Tibial nerve (tissue), 4 donors: Measurements from ENCODE around the gene FGL2. TPM values are rescaled to one million over a fixed set of nuclear protein-coding genes. Genes with fewer than 3 reads are reported as not detected.
"Not testable (repeated sequence)": the region's sequence is repeated elsewhere in the genome, so short reads cannot be mapped to it uniquely, and the experiment has no call there.

Experiments
- DNase-seq, 2 donors: peaks; one replicate each; pipeline ENCODE4 v3.0.0-alpha.2; 2019; ENCODE audit warnings: low spot score in 2 of 2
- H3K27ac ChIP-seq, 4 donors: fragments of 200-600 bp; sonication (generic) in 3 of 4; one replicate each; pipeline ENCODE4 v1.5.1; 2017 to 2019; ENCODE audit warnings: mild to moderate bottlenecking in 1 of 4
- H3K27me3 ChIP-seq, 2 donors: fragments of 200-600 bp; sonication (generic) in 1 of 2; one replicate each; pipeline versions ENCODE4 v1.5.1 to v1.6.0; 2017 to 2019
- H3K36me3 ChIP-seq, 3 donors: fragments of 200-600 bp; sonication (generic); one replicate each; pipeline ENCODE4 v1.5.1; 2018 to 2019
- H3K4me1 ChIP-seq, 4 donors: fragments of 200-600 bp; sonication (generic) in 3 of 4; one replicate each; pipeline ENCODE4 v1.5.1; 2017 to 2019
- H3K4me3 ChIP-seq, 4 donors: fragments of 200-600 bp; sonication (generic) in 3 of 4; one replicate each; pipeline ENCODE4 v1.5.1; 2017 to 2019; ENCODE audit warnings: mild to moderate bottlenecking in 1 of 4, moderate library complexity in 1 of 4
- H3K9me3 ChIP-seq, 4 donors: fragments of 200-600 bp; sonication (generic) in 3 of 4; one replicate each; pipeline ENCODE4 v1.5.1; 2017 to 2019
- CTCF ChIP-seq, 5 experiments: fragments of 200-600 bp in 3 of 5; fragments of 450-650 bp in 2 of 5; sonication (generic) in 3 of 5; IDR thresholded peaks; one replicate each; pipeline ENCODE4 v1.5.1; 2016 to 2019; ENCODE audit warnings: antibody characterized with exemption in 5 of 5, mild to moderate bottlenecking in 3 of 5, moderate library complexity in 2 of 5
- EP300 ChIP-seq, 2 donors: sonication (generic); formaldehyde crosslinking; IDR thresholded peaks; one replicate each; pipeline ENCODE4 v1.6.1; 2017; ENCODE audit warnings: antibody characterized with exemption in 2 of 2, mild to moderate bottlenecking in 1 of 2
- POLR2A ChIP-seq, 2 donors: fragments of 450-650 bp; IDR thresholded peaks; one replicate each; pipeline ENCODE4 v1.6.1; 2017; ENCODE audit warnings: antibody characterized with exemption in 2 of 2, mild to moderate bottlenecking in 2 of 2, moderate library complexity in 2 of 2
- WGBS, 2 donors: methylation state at CpG; one replicate each; pipeline ENCODE4 v1.1.5; 2018; 5-methylcytosine and 5-hydroxymethylcytosine counted together
- total RNA-seq, 4 donors: library from RNA; depleted of rRNA; stranded (reverse); fragments of >200 nt; gene quantifications; one replicate each; pipeline ENCODE4 v1.1.0, GENCODE V29; 2016

Gene FGL2
- total RNA-seq, 4 donors from 2014 or later, result 30.0 to 214 (median 170) TPM

DNA sequence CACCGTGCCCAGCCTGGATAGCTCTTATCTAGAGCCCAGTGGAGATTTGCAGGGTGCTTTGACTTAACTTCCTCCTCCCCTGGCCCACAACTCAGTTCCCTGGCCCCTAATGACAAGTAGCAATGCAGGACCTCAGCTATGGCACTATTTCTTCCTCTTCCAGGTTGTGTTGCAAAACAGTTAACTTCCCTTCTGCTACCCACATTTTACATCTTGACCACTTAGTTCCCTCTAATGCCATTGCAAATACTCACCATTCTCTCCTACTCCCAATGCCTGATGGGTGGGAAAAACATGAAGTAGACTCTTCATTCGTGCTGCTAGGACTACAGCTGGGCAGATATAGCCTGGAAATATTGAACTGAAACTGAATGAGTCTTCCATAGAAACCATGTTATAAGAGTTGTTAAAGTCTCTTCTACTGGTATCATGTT, 39.1 kb upstream of the FGL2 start:
- Histone ChIP-seq H3K4me3 (no peak overlapping the region), H3K36me3 (peaks cover 0 to 11% (median 0%) of the 10 kb centered on the region in 3 donors), H3K9me3 (no peaks in the 10 kb centered on the region), H3K4me1 (peaks cover 0 to 25% (median 3%) of the 10 kb centered on the region in 4 donors), H3K27me3 (no peaks in the 10 kb centered on the region), H3K27ac (no peak overlapping the region)
- 81 to 94% methylated on average over 2 of the region's 2 CpGs for WGBS, 2 donors
- no peak for DNase-seq
- TF ChIP-seq EP300 (IDR thresholded peaks at IDR 0.05), result peak in 1 of 2 donors; percentile 85
- TF ChIP-seq POLR2A (IDR thresholded peaks at IDR 0.05), result no peak
- TF ChIP-seq CTCF (IDR thresholded peaks at IDR 0.05), result no peak

DNA sequence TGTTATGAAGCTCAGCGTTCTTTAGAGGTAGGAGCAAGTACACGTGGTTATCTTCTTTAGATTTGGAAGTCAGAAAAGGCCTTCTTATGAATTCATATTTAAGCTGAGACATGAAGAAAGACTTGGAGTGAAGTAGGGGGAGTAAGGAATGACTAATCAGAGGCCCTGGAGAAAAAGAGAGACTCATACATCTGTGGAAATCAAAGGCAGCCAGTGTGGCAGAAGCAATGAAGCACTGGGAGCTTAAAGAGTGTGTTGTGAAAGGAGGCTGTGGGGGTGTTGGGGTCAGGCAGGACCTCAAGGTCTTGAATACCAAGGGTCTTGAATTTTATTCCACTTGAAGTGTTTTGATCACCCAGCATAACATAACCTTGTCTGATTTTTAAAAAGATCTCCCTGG, 35.7 kb upstream of the FGL2 start:
- H3K27ac ChIP-seq, result no peak overlapping the region
- peaks cover 0 to 21% (median 3%) of the 10 kb centered on the region in 4 donors for H3K4me1 ChIP-seq
- WGBS, 2 donors, result 47 to 54% methylated on average over 2 of the region's 2 CpGs
- no peaks in the 10 kb centered on the region for H3K27me3 ChIP-seq
- no peak for DNase-seq
- H3K9me3 ChIP-seq, result peaks cover 0 to 11% (median 0%) of the 10 kb centered on the region in 4 donors
- TF ChIP-seq POLR2A (IDR thresholded peaks at IDR 0.05) (no peak), CTCF (IDR thresholded peaks at IDR 0.05) (no peak), EP300 (IDR thresholded peaks at IDR 0.05) (no peak)
- peaks cover 0 to 11% (median 0%) of the 10 kb centered on the region in 3 donors for H3K36me3 ChIP-seq
- no peak overlapping the region for H3K4me3 ChIP-seq

- Histone ChIP-seq H3K36me3 (peaks cover 0 to 8% (median 0%) of the 10 kb centered on the region in 3 donors), H3K27me3 (no peaks in the 10 kb centered on the region), H3K4me3 (no peak overlapping the region), H3K27ac (no peak overlapping the region), H3K9me3 (peaks cover 0 to 22% (median 0%) of the 10 kb centered on the region in 4 donors), H3K4me1 (peaks cover 0 to 15% (median 0%) of the 10 kb centered on the region in 4 donors)
- DNase-seq, result no peak
- no peak for TF ChIP-seq CTCF (IDR thresholded peaks at IDR 0.05)
- TF ChIP-seq EP300 (IDR thresholded peaks at IDR 0.05), result no peak
- WGBS, 2 donors, result 70 to 81% methylated on average over 2 of the region's 2 CpGs
Measured at GRCh38 chr7:77232467-77232866, 32.8 kb upstream of the FGL2 start.

GRCh38 chr7:77228795-77229194, 29.2 kb upstream of the FGL2 start:
- DNase-seq, H3K27ac ChIP-seq, H3K36me3 ChIP-seq, H3K4me3 ChIP-seq, H3K27me3 ChIP-seq: not testable (repeated sequence)
- H3K9me3 ChIP-seq, result peaks cover 0 to 22% (median 0%) of the 10 kb centered on the region in 4 donors
- H3K4me1 ChIP-seq, result peaks cover 0 to 17% (median 0%) of the 10 kb centered on the region in 4 donors

DNA sequence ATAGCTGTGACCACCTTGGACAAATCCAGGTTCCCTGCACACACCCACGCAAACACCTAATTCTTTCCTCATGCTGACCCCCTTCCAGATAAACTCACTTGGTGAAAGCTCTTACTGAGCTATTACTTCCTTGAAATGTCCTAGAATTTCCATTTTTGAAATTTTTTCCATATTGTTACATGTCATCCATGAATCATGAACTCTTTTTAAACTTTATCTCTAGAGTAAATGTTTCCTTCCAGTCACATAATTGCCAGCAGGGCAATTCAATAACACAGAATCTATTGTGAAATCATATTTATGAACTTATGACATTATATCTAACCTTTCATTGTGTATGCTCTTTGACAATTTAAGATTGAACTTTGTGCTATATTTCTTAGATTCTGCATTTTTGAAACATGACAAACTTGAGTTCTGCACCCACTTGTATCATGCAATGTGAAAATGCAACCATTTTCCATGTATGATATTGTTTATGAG, 26.8 kb upstream of the FGL2 start:
- H3K36me3 ChIP-seq, result no peaks in the 10 kb centered on the region
- no peaks in the 10 kb centered on the region for H3K27me3 ChIP-seq
- no peak overlapping the region for H3K4me3 ChIP-seq
- WGBS, 2 donors, result 52 to 57% methylated on average over 1 of the region's 1 CpG
- TF ChIP-seq CTCF (IDR thresholded peaks at IDR 0.05), result no peak
- no peak for TF ChIP-seq EP300 (IDR thresholded peaks at IDR 0.05)
- TF ChIP-seq POLR2A (IDR thresholded peaks at IDR 0.05), result no peak
- DNase-seq, result no peak
- H3K27ac ChIP-seq, result no peak overlapping the region
- peaks cover 0 to 16% (median 0%) of the 10 kb centered on the region in 4 donors for H3K4me1 ChIP-seq
- H3K9me3 ChIP-seq, result peaks cover 0 to 22% (median 0%) of the 10 kb centered on the region in 4 donors
